LoVo (cell line): Measurements from ENCODE around the gene CALM3.

Source experiments
- DNase-seq: peaks from one replicate; pipeline ENCODE4 v3.0.0-alpha.2; 2016; ENCODE audit warnings: low spot score

CALM3 gene

GRCh38 chr19:46635920-46636761 is 35.0 kb downstream of the CALM3 start, which contains the start of gene GNG8:
TSS of gene GNG8 (minus strand) at chr19:46636202. CDS start at chr19:46634682, 1,520 bp downstream.
- no peak for DNase-seq

DNA sequence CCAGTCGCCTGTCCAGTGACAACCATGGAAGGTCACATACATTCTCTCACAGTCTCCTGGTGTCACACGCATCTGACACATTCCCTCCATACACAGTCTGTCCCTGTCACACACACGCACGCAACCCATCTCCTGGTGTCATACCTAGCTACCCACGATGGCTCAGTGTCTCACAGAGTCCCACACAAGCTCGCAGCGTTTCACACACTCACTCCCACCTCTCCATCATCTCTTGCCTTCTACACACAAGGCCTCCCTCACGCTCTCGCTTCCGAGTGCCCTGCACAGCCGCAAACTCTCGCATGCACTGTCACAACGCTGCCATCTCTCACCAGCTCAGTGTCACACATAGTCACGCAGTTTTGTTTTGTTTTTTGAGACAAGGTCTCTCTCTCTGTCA is 36.1 kb downstream of the CALM3 start:
- no peak for DNase-seq

DNA sequence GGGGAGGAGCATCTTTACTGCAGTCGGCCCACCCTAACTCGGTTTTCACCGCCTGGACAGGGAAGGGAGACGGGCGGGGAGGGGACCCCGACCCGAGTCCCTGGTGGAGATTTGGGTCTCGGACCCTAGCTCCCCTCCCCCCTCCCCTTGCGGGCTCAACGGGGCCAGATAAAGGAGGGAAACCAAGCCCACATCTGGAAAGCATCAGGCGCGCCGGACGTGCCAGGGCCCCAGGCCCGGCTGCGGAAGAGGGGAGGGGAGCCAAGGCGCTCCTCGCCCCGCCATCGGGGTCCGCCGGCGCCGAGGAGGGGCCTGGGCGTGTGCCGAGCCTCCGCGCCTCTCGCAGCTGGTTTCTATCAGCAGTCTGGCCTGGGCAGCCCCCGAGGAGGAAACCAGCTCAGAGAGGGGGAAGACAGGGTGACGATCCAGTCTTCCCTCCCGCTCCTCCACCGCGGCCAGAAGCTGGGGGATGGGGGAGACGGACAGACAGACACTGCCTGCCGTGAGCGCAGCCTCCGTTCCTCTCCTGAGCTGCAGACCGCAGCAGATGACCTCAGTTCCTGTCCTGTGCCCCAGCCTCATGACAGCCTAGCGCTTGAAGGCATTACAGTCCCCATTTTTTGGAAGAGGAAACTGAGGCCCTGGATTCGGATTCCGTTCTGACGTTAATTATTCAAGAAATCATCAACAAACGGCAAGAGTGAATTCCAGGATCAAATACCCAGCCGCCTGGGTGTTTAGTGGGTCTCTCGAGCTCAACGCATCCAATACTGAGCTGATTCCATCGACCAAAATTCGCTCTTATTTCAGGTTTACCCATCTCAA is 38.4 kb downstream of the CALM3 start:
- DNase-seq: no peak

DNA sequence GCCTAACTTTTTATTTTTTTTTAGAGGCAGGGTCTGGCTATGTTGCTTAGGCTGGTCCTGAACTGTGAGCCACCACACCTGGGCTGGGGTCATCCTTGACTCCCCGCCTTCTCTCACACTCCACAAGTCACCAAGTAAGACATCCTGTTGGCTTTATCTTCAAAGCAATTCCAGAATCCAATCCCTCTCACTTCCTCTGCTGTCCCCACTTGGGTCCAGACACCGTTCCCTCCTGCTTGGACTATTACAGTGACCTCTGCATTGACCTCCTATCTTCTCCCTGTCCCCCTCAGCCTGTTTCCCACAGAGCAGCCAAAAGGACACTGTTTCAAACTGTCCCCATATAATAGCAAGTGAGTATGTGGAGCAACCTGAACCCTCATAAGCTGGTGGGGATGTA is 39.5 kb downstream of the CALM3 start:
- no peak for DNase-seq

DNA sequence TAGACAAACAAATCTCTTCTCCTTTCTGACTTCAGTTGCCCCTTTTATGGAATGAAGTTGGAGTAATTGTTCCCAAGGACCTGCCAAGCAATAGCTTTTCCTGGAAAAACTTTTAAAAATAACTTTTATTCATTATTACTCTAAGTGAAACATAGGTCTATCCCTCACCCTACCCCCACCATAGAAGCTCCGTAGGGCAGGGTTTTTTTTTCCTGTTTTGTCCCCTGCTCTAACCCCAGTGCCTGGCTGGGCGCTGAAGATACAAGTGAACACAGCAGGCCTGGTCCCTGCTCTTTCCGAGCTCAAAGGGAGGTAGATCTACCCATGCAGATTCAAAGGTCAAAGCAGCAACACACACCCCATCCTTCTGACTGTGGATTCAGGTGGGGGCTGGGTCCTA is 43.6 kb downstream of the CALM3 start:
- no peak for DNase-seq

GRCh38 chr19:46646402-46646801 is 45.3 kb downstream of the CALM3 start:
- DNase-seq: no peak

DNA sequence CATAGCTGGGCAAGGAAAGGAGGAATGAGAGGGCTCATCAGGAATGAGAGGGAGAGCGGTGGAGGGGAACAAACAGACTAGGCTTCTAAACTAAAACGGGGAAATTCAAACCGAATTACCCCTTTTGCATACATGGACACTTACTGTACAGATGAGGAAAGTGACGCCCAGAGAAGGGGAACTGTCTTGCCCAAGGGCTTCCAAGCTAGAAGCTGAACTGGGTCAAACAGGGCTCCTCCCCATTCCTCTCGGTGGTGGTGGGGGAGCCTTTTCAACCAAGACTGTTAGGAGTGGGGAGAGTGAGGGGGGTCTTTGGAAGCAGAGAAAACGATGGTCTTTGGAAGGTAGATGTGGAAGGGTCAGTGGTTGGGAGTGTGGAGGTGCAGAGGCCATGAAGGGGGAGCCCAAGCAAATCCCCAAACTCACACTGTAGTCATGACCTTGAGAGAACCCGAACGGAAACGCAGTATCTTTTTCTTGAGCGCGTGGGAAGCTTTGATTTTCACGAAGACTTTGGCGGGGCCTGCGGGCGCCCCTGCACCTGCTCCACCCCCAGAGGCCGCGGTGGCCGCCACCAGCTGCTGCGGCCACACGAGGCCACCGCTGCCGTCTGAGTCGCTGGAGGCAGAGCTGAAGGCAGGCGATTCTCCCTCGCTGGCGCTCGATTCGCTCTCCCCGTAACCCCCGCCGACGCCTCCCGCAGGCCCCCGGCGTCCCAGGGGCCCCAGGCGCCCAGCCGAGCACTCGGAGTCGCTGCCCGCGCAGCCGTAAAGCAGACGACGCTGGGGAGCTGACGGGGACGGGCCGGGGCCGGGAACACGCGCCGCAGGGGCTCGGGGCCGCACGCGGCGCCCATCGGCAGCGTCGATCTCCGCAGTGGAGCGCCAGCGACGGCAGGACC is 47.2 kb downstream of the CALM3 start:
- no peak for DNase-seq

GRCh38 chr19:46648961-46649960 is 48.1 kb downstream of the CALM3 start:
- no peak for DNase-seq

DNA sequence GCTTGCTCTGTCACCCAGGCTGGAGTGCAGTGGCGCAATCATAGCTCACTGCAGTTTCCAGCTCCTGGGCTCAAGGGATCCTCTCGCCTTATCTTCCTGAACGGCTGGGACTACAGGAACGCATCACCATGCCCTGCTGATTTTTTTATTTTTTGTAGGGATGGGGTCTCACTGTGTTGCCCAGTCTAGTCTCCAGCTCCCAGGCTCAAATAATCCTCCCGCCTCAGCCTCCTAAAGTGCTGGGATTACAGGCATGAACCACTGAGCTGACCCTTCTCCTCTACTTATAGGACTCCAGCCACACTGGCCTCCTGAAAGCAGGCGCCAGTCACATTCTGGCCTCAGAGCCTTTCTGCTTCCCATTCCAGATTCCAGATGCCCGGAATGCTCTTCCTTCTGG is 49.3 kb downstream of the CALM3 start:
- no peak for DNase-seq

GRCh38 chr19:46654621-46655152 is 53.6 kb downstream of the CALM3 start:
- DNase-seq: no peak

DNA sequence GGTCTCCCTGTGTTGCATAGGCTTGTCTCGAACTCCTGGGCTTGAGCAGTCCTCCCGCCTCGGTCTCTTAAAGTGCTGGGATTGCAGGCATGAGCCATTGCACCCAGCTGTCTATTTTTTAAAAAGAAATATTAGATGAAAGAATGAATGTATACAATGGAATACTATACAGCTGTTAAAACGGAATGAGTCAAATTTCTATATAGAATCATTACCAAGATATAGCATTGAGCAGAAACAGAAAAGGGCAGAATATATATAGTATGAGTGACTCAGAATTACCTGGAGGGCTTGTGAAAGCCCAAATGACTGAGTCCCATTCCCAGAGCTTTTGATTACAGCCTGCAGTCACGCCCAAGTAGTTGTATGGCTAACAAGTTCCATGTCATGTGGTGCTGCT is 55.4 kb downstream of the CALM3 start:
- no peak for DNase-seq

DNA sequence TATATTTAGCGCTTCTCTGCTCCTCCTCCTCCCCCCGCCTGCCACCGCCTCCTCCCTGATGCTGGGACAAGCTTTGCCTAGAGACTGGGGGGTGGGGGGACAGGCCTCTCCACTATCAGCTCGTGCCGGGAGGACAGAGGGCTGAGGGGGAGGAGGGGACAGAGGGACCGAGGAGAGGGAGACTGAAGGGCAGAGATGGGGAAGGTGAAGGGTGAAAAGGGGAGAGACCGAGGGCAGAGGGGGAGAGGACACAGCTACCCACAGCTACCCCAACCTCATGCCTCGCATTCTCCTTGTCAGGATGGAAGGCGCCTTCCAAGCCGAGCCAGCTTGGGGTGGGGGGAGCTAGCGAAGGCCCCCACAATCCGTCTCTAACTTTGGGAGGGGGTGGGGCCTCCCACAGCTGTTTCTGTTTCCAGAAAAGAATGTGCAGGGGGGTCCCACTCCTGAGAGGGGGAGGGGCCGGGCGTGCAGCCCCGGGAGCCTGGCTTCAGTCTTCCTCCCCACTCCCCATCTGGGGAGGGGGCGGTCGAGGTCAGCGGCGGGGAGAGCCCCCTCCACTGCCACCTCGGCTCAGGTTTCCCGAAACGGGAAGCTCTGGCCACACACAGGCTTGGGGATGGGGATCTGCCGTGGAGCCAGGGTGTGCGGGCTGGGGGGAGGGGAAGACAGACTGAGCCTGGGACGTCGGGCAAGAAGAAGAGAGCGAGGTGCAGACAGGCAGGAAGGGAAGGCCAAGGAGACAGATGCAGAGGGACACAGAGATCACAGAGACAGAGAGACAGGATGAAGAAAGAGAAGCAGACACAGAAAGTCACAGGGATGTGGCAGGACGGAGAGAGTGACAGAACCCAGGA is 58.2 kb downstream of the CALM3 start:
- DNase-seq: no peak

GRCh38 chr19:46660008-46660517 is 58.9 kb downstream of the CALM3 start:
- no peak for DNase-seq
